NCI-H524 treated with DMSO at 0.1 percent for 48 hours (cell line): ENCODE results near the gene TACSTD2.
"Not testable (repeated sequence)": the region's sequence is repeated elsewhere in the genome, so short reads cannot be mapped to it uniquely, and the experiment has no call there.

Experiments used
- DNase-seq: peaks from one replicate; lab custom pipeline; 2025; lab: John Stamatoyannopoulos, UW

Gene TACSTD2, protein sequence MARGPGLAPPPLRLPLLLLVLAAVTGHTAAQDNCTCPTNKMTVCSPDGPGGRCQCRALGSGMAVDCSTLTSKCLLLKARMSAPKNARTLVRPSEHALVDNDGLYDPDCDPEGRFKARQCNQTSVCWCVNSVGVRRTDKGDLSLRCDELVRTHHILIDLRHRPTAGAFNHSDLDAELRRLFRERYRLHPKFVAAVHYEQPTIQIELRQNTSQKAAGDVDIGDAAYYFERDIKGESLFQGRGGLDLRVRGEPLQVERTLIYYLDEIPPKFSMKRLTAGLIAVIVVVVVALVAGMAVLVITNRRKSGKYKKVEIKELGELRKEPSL

DNA sequence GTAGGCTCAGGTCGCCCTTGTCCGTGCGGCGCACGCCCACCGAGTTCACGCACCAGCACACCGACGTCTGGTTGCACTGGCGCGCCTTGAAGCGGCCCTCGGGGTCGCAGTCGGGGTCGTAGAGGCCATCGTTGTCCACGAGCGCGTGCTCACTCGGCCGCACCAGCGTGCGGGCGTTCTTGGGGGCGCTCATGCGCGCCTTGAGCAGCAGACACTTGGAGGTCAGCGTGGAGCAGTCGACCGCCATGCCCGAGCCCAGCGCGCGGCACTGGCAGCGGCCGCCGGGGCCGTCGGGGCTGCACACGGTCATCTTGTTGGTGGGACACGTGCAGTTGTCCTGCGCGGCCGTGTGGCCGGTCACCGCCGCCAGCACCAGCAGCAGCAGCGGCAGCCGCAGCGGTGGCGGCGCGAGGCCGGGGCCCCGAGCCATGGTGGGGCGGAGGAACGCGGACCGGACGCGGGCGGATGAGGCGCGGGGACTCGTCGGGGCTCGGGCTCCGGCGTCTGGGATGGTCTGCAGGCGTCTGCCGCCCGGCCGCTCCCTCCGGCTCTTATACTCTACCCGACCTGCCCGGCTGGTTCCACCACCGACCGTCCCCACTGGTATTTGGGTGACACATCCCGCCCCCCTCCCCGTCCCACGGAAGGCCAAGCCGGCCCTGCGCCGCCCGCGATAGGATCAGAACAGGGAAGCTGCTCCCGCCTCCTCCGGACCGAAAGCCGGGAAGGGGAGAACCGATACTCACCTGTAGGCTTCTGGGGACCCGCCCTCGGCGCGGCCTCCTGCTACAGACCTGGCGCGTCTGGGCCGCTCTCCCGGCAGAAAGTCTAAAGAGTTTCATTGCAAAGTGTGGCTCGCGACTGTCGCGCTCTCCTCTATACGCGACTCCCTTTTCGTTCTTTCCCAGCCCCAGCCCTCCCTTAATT, at the start of gene TACSTD2:
TACSTD2 (minus strand) TSS at position 526 of the 927 bp plus-strand sequence; CDS start at position 430, 96 bp downstream.
- DNase-seq, result no peak

DNA sequence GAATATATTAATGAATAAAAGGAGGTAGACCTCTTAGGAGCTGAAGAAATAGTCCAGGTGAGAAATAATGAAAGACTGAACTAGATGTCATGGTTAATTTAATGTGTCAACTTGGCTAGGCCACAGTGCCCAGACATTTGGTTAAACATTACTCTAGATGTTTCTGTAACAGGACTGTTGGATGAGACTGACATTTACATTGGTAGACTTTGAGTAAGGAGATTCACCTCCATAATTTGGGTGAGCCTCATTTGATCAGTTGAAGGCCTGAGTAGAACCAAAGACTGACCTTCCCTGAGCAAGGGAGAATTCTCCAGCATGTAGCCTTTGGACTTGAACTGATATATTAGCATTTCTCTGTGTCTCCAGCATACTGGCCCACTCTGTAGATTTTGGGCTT, 49.2 kb upstream of the TACSTD2 start:
- DNase-seq, result no peak

GRCh38 chr1:58623259-58623658, 46.2 kb upstream of the TACSTD2 start:
- not testable (repeated sequence) for DNase-seq

DNA sequence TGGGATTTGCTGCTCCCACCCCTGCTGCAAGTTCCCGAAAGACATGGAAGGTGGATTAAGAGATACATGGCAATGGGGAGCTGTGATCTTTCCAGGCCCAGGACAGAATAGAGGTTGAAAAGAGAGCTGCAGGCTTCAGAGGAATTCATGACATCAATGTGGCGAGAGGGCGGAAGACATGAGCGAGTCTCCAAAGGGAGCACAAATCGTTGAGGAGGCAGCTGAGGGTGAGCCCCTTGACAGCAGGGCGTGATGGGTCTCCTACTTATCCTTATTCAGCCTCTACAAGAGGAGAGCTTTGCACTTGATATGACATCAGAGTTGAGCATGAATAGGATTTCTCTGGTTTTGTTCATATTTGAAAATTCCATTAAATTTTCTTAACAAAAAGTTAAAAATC, 45.5 kb upstream of the TACSTD2 start:
- no peak for DNase-seq

DNA sequence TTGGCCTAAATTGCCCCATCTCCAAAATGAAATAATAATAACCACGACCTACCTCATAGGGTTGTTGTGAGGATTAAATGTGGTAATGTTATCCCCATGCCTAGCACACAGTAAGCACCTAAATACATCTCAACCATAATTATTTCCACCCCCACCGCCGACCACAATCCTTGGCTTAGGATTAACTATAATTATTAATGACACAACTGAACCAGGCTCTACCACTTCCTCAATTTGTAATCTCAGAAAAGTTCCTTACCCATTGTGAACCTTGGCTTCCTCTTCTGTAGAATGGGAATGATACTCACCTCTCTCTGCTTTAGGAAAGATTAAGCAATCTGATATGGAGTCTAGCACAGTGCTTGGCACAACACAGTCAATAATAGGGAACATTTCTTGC, 44.3 kb upstream of the TACSTD2 start:
- DNase-seq, result no peak

GRCh38 chr1:58620926-58621325, 43.9 kb upstream of the TACSTD2 start:
- DNase-seq, result no peak

DNA sequence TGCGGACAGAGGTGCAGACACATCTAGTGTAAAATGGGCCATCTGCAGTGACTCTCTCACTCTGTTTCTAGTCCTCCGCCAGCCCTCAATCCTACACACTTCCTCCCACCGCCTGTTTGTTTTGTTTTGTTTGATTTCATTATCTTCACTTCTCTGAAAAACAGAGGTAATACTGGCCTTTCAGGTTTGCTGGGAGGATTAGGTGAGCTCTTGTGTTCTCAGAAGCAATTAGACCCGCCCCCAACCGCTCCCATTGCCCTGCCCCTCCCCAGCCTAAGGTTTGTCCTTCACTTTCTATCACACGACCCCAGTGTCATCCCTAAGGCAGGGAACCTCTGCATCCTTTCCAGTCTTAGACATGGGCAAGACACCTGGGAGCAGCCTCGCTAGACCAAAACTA, 43.2 kb upstream of the TACSTD2 start:
- DNase-seq, result no peak

- DNase-seq, result no peak
Observed at GRCh38 chr1:58619286-58620054, 42.4 kb upstream of the TACSTD2 start.

DNA sequence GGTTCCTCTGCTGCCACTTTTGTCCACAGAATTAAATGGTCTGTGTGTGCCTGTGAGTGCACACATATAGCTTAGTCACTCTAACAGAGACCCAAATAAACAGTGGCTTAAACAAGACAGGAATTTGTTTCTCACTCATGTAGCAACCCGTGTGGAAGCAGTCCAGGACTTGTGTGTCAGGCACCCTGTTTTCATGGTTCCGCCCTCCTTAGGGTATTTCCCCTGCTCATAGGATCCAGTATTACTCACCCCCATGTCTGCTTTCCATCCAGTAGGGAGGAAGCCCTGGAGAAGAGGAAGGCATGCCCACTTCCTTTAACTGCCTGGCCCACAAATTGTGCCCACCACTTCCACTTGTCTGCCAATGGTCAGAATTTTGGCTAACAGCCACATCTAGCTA, 41.3 kb upstream of the TACSTD2 start:
- DNase-seq, result no peak

DNA sequence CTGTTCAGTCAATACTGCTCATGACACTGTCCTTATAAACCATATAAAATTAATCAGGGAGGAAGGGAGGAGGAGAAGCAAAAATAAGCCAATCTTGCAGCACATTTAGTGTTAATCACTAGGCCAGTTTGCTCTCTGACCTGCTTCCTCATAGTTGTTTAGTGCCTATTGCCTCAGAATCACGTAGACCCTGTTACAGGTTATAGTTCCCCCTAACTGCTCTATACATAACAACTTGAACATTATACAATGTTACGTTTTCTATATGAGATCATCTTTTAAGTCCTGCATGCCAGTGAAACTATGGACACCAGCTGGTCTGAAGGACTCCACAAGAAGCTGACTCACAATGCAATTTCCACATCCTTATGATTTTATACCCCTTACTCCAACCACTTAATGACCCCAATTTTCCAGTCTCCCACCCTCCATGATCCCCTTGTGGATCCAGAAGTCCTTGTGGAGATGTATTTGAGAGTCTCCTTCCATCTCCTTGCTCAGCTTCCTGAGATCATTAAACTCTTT, 34.9 kb upstream of the TACSTD2 start:
- DNase-seq, result no peak

- no peak for DNase-seq
Observed at GRCh38 chr1:58608945-58609344, 31.9 kb upstream of the TACSTD2 start.

DNA sequence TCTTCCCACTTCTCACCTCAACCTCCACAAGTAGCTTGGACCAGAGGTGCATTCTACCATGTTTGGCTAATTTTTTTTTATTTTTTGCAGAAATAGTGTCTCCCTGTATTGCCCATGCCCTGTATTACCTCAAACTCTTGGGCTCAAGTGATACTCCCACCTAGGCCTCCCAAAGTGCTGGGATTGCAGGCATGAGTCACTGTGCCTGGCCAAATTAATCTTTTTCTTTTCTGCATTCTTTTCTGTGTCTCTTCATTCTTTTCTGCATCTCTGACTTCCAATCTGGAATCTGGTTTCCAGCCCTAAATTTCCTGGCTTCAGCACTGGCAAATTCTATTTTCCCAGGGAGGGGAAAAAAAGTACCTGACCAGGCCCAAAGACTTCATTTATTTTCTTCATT, 31.2 kb upstream of the TACSTD2 start:
- DNase-seq, result no peak

DNA sequence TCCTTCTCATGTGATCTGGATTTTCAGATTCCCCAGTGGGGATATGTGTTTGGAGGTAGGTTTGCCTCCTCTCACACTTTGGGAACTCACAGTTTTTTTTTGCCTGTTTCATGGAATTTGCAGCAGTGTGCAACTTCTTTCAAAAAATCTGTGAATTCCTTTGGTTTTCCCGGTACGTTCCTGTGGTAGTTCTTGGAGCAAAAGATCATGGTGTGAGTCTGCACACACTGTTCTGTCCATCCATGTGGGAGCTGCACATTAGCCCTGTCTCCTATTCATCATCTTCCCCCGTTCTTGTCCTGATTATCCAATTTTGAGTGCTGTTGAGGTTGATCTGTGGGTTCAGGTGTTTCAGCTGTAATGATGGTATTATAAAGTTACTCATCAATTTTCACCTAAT, 30.3 kb upstream of the TACSTD2 start:
- DNase-seq, result no peak

DNA sequence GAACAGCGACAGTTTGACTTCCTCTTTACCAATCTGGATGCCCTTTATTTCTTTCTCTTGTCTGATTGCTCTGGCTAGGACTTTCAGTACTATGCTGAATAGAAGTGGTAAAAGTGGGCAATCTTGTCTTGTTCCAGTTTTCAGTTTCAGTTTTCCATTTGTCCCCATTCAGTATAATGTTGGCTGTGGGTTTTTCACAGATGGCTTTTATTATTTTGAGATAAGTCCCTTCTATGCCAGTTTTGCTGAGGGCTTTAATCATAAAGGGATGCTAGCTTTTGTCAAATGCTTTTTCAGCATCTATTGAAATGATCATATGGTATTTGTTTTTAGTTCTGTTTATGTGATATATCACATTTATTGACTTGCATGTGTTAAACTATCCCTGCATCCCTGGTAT, 24.9 kb upstream of the TACSTD2 start:
- DNase-seq, result not testable (repeated sequence)

- DNase-seq, result no peak
Observed at GRCh38 chr1:58597996-58598395, 20.9 kb upstream of the TACSTD2 start.

GRCh38 chr1:58597076-58597475, 20.0 kb upstream of the TACSTD2 start:
- no peak for DNase-seq

DNA sequence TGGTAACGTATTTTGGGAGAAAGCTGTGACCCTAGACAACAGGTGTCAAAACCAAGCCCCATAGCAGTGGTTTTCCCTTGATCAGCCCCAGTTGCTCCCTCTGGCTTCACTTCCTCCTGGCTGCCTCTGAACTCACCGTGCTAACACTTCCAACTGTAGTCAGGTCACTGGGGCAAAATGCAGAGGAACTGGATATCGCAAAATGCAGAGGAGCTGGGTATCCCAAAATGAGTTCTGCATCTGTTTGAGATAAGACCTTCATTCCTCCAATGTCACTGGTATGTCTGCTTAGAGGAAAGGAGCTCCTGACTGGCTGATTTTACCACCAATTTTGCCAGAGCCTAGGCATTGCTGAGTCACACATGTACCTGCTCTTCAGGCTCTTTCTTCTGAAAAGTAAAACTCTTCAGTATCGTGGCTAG, 19.6 kb upstream of the TACSTD2 start:
- DNase-seq, result no peak

GRCh38 chr1:58594546-58594945, 17.5 kb upstream of the TACSTD2 start:
- DNase-seq, result no peak

DNA sequence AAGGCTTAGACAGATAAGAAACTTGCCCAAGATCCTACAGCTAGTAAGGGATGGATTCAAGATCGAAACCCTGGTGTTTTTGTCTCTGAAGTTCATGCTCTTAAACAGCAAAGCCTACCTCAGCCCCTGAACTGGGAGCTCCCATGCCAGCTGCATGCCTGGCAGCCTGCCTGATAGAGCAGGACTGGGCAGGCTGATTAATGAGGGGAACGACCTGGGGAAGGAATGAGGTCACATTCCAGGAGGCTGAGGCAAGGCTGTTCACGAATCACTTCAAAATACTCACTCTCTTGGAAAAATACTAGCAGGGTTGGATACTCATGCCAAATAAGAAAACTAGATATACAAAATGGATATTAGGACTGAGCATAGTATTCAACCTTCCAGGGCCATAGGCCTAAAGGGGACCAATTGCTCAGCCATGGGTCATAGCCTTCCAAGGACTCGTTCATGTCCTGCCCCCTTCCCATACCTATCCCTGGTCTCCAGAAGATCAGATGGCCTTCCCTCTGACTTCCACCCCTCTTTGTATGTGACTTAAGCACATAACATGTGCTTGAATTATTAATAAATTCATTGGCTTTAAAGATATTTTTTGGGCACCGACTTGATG, 15.6 kb upstream of the TACSTD2 start:
- DNase-seq, result no peak

GRCh38 chr1:58591806-58592205, 14.8 kb upstream of the TACSTD2 start:
- DNase-seq, result no peak

DNA sequence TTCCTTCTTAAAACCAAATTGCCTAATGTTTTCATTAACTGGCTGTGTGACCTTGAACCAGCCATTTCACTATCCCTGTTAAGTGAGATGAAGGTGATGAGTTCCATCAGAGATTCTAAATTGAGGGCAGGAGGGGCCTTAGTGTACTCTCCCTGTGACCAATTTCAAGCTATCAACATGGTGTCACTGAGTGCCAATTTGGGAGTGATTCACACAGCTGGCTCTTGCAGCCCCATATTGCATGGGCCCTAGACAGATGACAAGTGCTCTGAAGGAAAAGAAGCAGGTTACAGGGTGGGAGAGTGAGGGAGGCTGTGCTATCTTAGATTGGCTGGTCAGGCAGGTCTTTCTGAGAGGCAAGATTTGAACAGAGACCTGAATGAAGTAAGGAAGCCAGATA, 13.0 kb upstream of the TACSTD2 start:
- no peak for DNase-seq

DNA sequence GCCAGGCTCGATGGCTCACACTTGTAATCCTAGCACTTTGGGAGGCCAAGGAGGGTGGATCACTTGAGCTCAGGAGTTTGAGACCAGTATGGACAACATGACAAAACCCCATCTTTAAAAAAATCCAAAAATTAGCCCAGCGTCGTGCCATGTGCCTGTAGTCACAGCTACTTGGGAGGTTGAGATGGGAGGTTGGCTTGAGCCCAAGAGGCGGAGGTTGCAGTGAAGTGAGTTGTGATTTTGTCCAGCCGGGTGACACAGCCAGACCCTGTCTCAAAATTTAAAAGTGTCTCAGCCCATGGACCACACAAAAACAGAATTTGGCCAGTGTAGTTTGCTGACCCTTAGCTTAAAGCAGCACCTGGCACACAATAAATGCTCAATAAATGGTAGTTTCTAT, 11.3 kb upstream of the TACSTD2 start:
- DNase-seq, result no peak
